ENCODE results near the gene SIMC1.

- TF ChIP-seq, protein P1, sequence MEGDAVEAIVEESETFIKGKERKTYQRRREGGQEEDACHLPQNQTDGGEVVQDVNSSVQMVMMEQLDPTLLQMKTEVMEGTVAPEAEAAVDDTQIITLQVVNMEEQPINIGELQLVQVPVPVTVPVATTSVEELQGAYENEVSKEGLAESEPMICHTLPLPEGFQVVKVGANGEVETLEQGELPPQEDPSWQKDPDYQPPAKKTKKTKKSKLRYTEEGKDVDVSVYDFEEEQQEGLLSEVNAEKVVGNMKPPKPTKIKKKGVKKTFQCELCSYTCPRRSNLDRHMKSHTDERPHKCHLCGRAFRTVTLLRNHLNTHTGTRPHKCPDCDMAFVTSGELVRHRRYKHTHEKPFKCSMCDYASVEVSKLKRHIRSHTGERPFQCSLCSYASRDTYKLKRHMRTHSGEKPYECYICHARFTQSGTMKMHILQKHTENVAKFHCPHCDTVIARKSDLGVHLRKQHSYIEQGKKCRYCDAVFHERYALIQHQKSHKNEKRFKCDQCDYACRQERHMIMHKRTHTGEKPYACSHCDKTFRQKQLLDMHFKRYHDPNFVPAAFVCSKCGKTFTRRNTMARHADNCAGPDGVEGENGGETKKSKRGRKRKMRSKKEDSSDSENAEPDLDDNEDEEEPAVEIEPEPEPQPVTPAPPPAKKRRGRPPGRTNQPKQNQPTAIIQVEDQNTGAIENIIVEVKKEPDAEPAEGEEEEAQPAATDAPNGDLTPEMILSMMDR (IDR thresholded peaks at IDR 0.05; ENCODE audit: insufficient read depth, low read length, poor library complexity, severe bottlenecking), result no peak
- no peak for TF ChIP-seq EZH2phosphoT487 (conservative IDR thresholded peaks at IDR 0.05; ENCODE audit: low read length)
These were observed 117.9 kb downstream of the SIMC1 start for GRCh38 chr5:176356179-176356566.
